PC-9 (cell line): Measurements from ENCODE around the gene LHFPL2.

Experiments
- CTCF ChIP-seq: fragments of 200-600 bp; sonication (generic); conservative IDR thresholded peaks from 2 replicates; pipeline ENCODE4 v1.6.1; 2017; ENCODE audit warnings: mixed run types, antibody characterized with exemption, mild to moderate bottlenecking, moderate library complexity
- EZH2 ChIP-seq: fragments of 200-600 bp; sonication (generic); IDR thresholded peaks from 2 replicates; pipeline ENCODE4 v1.8.0; 2017; ENCODE audit warnings: antibody characterized with exemption, low read depth

GRCh38 chr5:78567617-78568016 is 81.0 kb downstream of the LHFPL2 start:
- no peak for TF ChIP-seq CTCF
- no peak for TF ChIP-seq EZH2
